B cell (primary cell): ENCODE data around the gene SYT11. TPM values are rescaled to one million over a fixed set of nuclear protein-coding genes. Genes with fewer than 3 reads are reported as not detected.

Experiments used
- ATAC-seq: fragments of 200-7000 bp; cut with Tn5 transposase; one replicate; pipeline ENCODE4 v1.10.0; 2021; ENCODE audit warnings: low read depth, mild to moderate bottlenecking, moderate number of reproducible peaks, moderate library complexity
- CTCF ChIA-PET: fragments of 350-600 bp; sonication (Branson Sonifier 250); formaldehyde crosslinking; loops from one replicate; lab custom pipeline; 2021; ENCODE audit warnings: antibody characterized with exemption, inconsistent platforms; lab: Charles Lee
- POLR2A ChIA-PET: fragments of 350-600 bp; sonication (Branson Sonifier 250); formaldehyde crosslinking; loops from one replicate; lab custom pipeline; 2021; ENCODE audit warnings: antibody characterized with exemption; lab: Charles Lee
- DNase-seq: peaks from one replicate; pipeline ENCODE4 v3.0.0; 2013
- H2AFZ ChIP-seq: 2 replicates; pipeline ENCODE4 v1.6.1; 2012; ENCODE audit warnings: mild to moderate bottlenecking, low read depth, low read length; ENCODE audit not compliant: insufficient read depth, poor library complexity, severe bottlenecking
- H3K27ac ChIP-seq, 2 donors: 1 replicate in 1 of 2; 2 replicates in 1 of 2; pipeline ENCODE4 v1.5.1; 2012 to 2013; ENCODE audit warnings: low read length in 2 of 2, mild to moderate bottlenecking in 2 of 2, moderate library complexity in 1 of 2
- H3K27me3 ChIP-seq, 4 experiments: fragments of 200-600 bp in 1 of 4; sonication (generic) in 1 of 4; replicated peaks in 1 of 4; 1 replicate in 2 of 4; 2 replicates in 2 of 4; pipeline versions ENCODE4 v1.6.1 to v1.7.0; 2013 to 2016; ENCODE audit warnings: low read length in 3 of 4, mild to moderate bottlenecking in 2 of 4, mixed read lengths in 1 of 4, moderate library complexity in 1 of 4; ENCODE audit not compliant: insufficient read depth in 4 of 4, control insufficient read depth in 3 of 4; ENCODE audit errors: control extremely low read depth in 1 of 4
- H3K36me3 ChIP-seq, 2 experiments: replicated peaks in 1 of 2; 1 replicate in 1 of 2; 2 replicates in 1 of 2; pipeline versions ENCODE4 v1.6.1 to v1.7.1; 2013; ENCODE audit warnings: low read length in 1 of 2; ENCODE audit not compliant: insufficient read depth in 2 of 2, control insufficient read depth in 1 of 2; ENCODE audit errors: control extremely low read depth in 1 of 2, extremely low read depth in 1 of 2
- H3K4me1 ChIP-seq, 2 donors: fragments of 200-600 bp in 1 of 2; sonication (generic) in 1 of 2; 1 replicate in 1 of 2; 2 replicates in 1 of 2; pipeline versions ENCODE4 v1.5.1 to v1.6.1; 2013 to 2017; ENCODE audit warnings: low read length in 2 of 2; ENCODE audit not compliant: control insufficient read depth in 2 of 2, insufficient read depth in 2 of 2
- H3K4me2 ChIP-seq: replicated peaks from 2 replicates; pipeline ENCODE3; 2012; ENCODE audit warnings: mild to moderate bottlenecking, low read depth, low read length; ENCODE audit not compliant: poor library complexity, severe bottlenecking
- H3K4me3 ChIP-seq, 5 experiments: fragments of 200-600 bp in 1 of 5; sonication (generic) in 1 of 5; 1 replicate in 3 of 5; 2 replicates in 2 of 5; pipeline versions ENCODE4 v1.5.1 to v1.7.0; 2011 to 2016; ENCODE audit warnings: low read length in 4 of 5, mild to moderate bottlenecking in 4 of 5, low read depth in 2 of 5, control low read depth in 1 of 5, moderate library complexity in 1 of 5; ENCODE audit not compliant: insufficient read depth in 1 of 5; ENCODE audit errors: control extremely low read depth in 1 of 5, extremely low read depth in 1 of 5
- H3K79me2 ChIP-seq: fragments of 200-600 bp; sonication (generic); one replicate; pipeline ENCODE4 v1.6.0; 2016; ENCODE audit warnings: low read length; ENCODE audit not compliant: control insufficient read depth, insufficient read depth
- H3K9ac ChIP-seq: fragments of 200-600 bp; sonication (generic); 2 replicates; pipeline ENCODE4 v1.6.1; 2017; ENCODE audit warnings: mild to moderate bottlenecking, low read length, moderate library complexity
- H3K9me3 ChIP-seq, 3 donors: one replicate each; pipeline versions ENCODE4 v1.6.1 to v1.7.1; 2013; ENCODE audit warnings: low read length in 2 of 3; ENCODE audit not compliant: control insufficient read depth in 2 of 3, insufficient read depth in 1 of 3; ENCODE audit errors: control extremely low read depth in 1 of 3
- H4K20me1 ChIP-seq: 2 replicates; pipeline ENCODE4 v1.6.0; 2012; ENCODE audit warnings: mild to moderate bottlenecking, low read length; ENCODE audit not compliant: insufficient read depth, control insufficient read depth, poor library complexity, severe bottlenecking
- H3K27ac Mint-ChIP-seq: one replicate; pipeline ENCODE4 v1.8.0; 2021; ENCODE audit warnings: mixed read lengths
- H3K27me3 Mint-ChIP-seq: one replicate; pipeline ENCODE4 v1.8.0; 2021; ENCODE audit warnings: mixed read lengths
- H3K4me1 Mint-ChIP-seq: one replicate; pipeline ENCODE4 v1.8.0; 2021; ENCODE audit warnings: mixed read lengths
- H3K4me3 Mint-ChIP-seq: one replicate; pipeline ENCODE4 v1.8.0; 2021; ENCODE audit warnings: mixed read lengths
- H3K9me3 Mint-ChIP-seq: one replicate; pipeline ENCODE4 v1.8.0; 2022; ENCODE audit warnings: mixed read lengths; ENCODE audit not compliant: insufficient read depth
- EZH2 ChIP-seq: IDR thresholded peaks from 2 replicates; pipeline ENCODE4 v1.6.1; 2012; ENCODE audit warnings: borderline replicate concordance, low read depth, mild to moderate bottlenecking, moderate library complexity, low read length; ENCODE audit not compliant: insufficient read depth, poor library complexity, severe bottlenecking
- WGBS: methylation state at CpG from one replicate; pipeline ENCODE4 v1.1.5; 2013; ENCODE audit warnings: missing lambda C conversion rate; ENCODE audit not compliant: insufficient coverage; 5-methylcytosine and 5-hydroxymethylcytosine counted together
- intact Hi-C: fragments of 100-400 bp; cut with micrococcal nuclease; formaldehyde crosslinking; loops from one replicate; pipeline ENCODE4 v1.10.0; 2022
- polyA minus RNA-seq: library from RNA; depleted of rRNA, polyadenylated mRNA; stranded (reverse); fragments of >200 nt; gene quantifications from 2 replicates; pipeline ENCODE4 v1.2.3, GENCODE V29; 2012
- polyA plus RNA-seq: library from polyadenylated mRNA; depleted of rRNA; stranded (reverse); fragments of >200 nt; gene quantifications from 2 replicates; pipeline ENCODE4 v1.2.3, GENCODE V29; 2012
- total RNA-seq, 2 donors: library from RNA; stranded (reverse); fragments of 120-200 nt in 1 of 2; gene quantifications; 1 replicate in 1 of 2; 2 replicates in 1 of 2; pipeline versions ENCODE4 v1.2.3 to v1.2.4, GENCODE V29; 2013 to 2022
- TF ChIP-seq, protein P1 (sequence below): fragments of 200-600 bp; IDR thresholded peaks from one replicate; pipeline ENCODE4 v1.8.0; 2022; ENCODE audit warnings: antibody characterized with exemption, mild to moderate bottlenecking

Gene SYT11, protein sequence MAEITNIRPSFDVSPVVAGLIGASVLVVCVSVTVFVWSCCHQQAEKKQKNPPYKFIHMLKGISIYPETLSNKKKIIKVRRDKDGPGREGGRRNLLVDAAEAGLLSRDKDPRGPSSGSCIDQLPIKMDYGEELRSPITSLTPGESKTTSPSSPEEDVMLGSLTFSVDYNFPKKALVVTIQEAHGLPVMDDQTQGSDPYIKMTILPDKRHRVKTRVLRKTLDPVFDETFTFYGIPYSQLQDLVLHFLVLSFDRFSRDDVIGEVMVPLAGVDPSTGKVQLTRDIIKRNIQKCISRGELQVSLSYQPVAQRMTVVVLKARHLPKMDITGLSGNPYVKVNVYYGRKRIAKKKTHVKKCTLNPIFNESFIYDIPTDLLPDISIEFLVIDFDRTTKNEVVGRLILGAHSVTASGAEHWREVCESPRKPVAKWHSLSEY
- 6.2 and 6.6 TPM in 2 replicates for total RNA-seq
- total RNA-seq (2013): 7.1 TPM
- 1.8 and 3.0 TPM in 2 replicates for polyA plus RNA-seq
- 5.7 and 5.9 TPM in 2 replicates for polyA minus RNA-seq

DNA sequence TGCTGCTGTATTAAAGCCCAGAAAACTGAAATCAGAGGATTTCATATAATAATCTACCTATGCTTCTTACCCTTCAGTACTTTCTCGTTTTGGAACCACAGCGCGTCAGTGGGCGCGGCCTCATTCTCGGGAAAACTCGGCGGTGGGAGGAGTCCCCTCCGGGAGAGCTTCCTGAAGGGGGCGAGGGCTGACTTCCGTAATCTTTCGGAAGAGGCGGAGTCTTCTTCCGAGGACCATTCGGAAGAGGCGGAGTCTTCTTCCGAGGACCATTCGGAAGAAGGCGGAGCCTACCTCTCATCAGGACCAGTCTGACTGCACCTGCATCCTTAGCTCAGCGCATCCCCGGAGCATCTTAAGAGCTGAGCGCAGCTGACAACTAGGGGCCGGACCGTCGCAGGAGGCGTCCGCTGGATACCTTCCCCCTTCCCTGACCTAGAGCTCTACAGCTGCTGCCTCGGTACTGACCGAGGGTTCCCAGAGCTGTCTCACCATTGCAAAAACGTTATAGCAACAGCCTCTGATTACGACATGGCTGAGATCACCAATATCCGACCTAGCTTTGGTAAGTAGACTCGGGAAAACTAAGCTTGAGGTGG is at the start of gene SYT11:
TSS of gene SYT11 (plus strand) at position 334 of the 596 bp plus-strand sequence. CDS start at position 529, 195 bp downstream.
- DNase-seq (peak; percentile 96), ATAC-seq (peak; percentile 94)
- 1% methylated on average over 33 of the region's 33 CpGs for WGBS
- H3K27me3 ChIP-seq: peaks cover 0 to 4% (median 2%) of the 10 kb centered on the region in 4 experiments
- H3K9ac ChIP-seq: peak within 1 kb of the TSS; percentile 67
- H3K4me3 ChIP-seq: peak within 1 kb of the TSS; percentile 39 to 89 (median 65)
- no peaks in the 10 kb centered on the region for H4K20me1 ChIP-seq
- H3K4me1 Mint-ChIP-seq: peaks cover 29% of the 10 kb centered on the region
- H3K79me2 ChIP-seq: peaks cover 31% of the 10 kb centered on the region
- H3K27ac ChIP-seq: peak within 1 kb of the TSS; percentile 60 to 68
- H3K4me1 ChIP-seq: peaks cover 12 to 40% of the 10 kb centered on the region in 2 donors
- H3K36me3 ChIP-seq: peaks cover 2 to 6% of the 10 kb centered on the region in 2 experiments
- ChIA-PET POLR2A (interaction anchor here (0.7 to 1.0 kb wide), 2 partner anchors 114 to 354 kb away, joined by 3 to 4 read pairs; no protein-coding TSS in a partner anchor), CTCF (interaction anchor here (0.7 to 1.5 kb wide), 3 partner anchors 10 to 130 kb away, joined by 3 to 6 read pairs (median 3); no protein-coding TSS in a partner anchor)
- TF ChIP-seq EZH2: no peak
- TF ChIP-seq, protein P1, sequence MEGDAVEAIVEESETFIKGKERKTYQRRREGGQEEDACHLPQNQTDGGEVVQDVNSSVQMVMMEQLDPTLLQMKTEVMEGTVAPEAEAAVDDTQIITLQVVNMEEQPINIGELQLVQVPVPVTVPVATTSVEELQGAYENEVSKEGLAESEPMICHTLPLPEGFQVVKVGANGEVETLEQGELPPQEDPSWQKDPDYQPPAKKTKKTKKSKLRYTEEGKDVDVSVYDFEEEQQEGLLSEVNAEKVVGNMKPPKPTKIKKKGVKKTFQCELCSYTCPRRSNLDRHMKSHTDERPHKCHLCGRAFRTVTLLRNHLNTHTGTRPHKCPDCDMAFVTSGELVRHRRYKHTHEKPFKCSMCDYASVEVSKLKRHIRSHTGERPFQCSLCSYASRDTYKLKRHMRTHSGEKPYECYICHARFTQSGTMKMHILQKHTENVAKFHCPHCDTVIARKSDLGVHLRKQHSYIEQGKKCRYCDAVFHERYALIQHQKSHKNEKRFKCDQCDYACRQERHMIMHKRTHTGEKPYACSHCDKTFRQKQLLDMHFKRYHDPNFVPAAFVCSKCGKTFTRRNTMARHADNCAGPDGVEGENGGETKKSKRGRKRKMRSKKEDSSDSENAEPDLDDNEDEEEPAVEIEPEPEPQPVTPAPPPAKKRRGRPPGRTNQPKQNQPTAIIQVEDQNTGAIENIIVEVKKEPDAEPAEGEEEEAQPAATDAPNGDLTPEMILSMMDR: peak; percentile 31
- no peaks in the 10 kb centered on the region for H3K9me3 ChIP-seq
- H3K4me3 Mint-ChIP-seq: peak within 1 kb of the TSS; percentile 97
- intact Hi-C loops: loop anchor here (2.0 to 5.0 kb wide), 8 partner anchors 129 to 1677 kb away; partner anchors contain the start of genes ASH1L, DAP3, FDPS and PMF1
- H3K9me3 Mint-ChIP-seq: no peaks in the 10 kb centered on the region
- H3K27ac Mint-ChIP-seq: peak within 1 kb of the TSS; percentile 96
- H3K27me3 Mint-ChIP-seq: peaks cover 11% of the 10 kb centered on the region
- H2AFZ ChIP-seq: peak within 1 kb of the TSS; percentile 74
- H3K4me2 ChIP-seq: peak within 1 kb of the TSS; percentile 81
